H9 (cell line): ENCODE results near the gene SEMA6C. TPM values are rescaled to one million over a fixed set of nuclear protein-coding genes. Genes with fewer than 3 reads are reported as not detected.

Experiments used
- DNase-seq: peaks from one replicate; pipeline ENCODE4 v3.0.0-alpha.2; 2017
- H2AFZ ChIP-seq: one replicate; pipeline ENCODE4 v1.6.1; 2013; ENCODE audit warnings: mild to moderate bottlenecking, low read length, control low read depth, moderate library complexity
- H2AK5ac ChIP-seq: 2 replicates; pipeline ENCODE4 v1.6.1; 2013; ENCODE audit warnings: low read length, control low read depth, mixed read lengths; ENCODE audit not compliant: insufficient read length
- H2BK120ac ChIP-seq: one replicate; pipeline ENCODE4 v1.6.1; 2013; ENCODE audit warnings: low read depth, mild to moderate bottlenecking, low read length, control low read depth, inconsistent platforms; ENCODE audit not compliant: poor library complexity, severe bottlenecking
- H2BK12ac ChIP-seq: 2 replicates; pipeline ENCODE4 v1.6.1; 2013; ENCODE audit warnings: low read length, control low read depth, mixed read lengths, low read depth; ENCODE audit not compliant: insufficient read length
- H2BK15ac ChIP-seq: 2 replicates; pipeline ENCODE4 v1.6.1; 2013; ENCODE audit warnings: low read depth, low read length, control low read depth
- H2BK20ac ChIP-seq: one replicate; pipeline ENCODE4 v1.6.1; 2013; ENCODE audit warnings: low read depth, mild to moderate bottlenecking, low read length, control low read depth, inconsistent platforms; ENCODE audit not compliant: poor library complexity, severe bottlenecking
- H2BK5ac ChIP-seq: 2 replicates; pipeline ENCODE4 v1.6.1; 2013; ENCODE audit warnings: low read length, control low read depth, mixed read lengths; ENCODE audit not compliant: insufficient read length
- H3K14ac ChIP-seq: 2 replicates; pipeline ENCODE4 v1.6.1; 2013; ENCODE audit warnings: low read length, control low read depth; ENCODE audit not compliant: insufficient read depth
- H3K18ac ChIP-seq: 2 replicates; pipeline ENCODE4 v1.6.1; 2013; ENCODE audit warnings: low read depth, mild to moderate bottlenecking, mixed read lengths, low read length, control low read depth; ENCODE audit not compliant: insufficient read length
- H3K23ac ChIP-seq: 2 replicates; pipeline ENCODE4 v1.6.1; 2013; ENCODE audit warnings: low read length, control low read depth, mixed read lengths, low read depth; ENCODE audit not compliant: insufficient read length
- H3K23me2 ChIP-seq: 2 replicates; pipeline ENCODE4 v1.6.1; 2013; ENCODE audit warnings: low read depth, mild to moderate bottlenecking, mixed read lengths, low read length, control low read depth; ENCODE audit not compliant: insufficient read length, poor library complexity, severe bottlenecking
- H3K27ac ChIP-seq: 2 replicates; pipeline ENCODE4 v1.5.1; 2013; ENCODE audit warnings: low read length, control low read depth, mixed read lengths, low read depth; ENCODE audit not compliant: insufficient read length
- H3K27me3 ChIP-seq: 2 replicates; pipeline ENCODE4 v1.6.1; 2013; ENCODE audit warnings: low read length, control low read depth, inconsistent platforms; ENCODE audit not compliant: insufficient read depth
- H3K4ac ChIP-seq: 2 replicates; pipeline ENCODE4 v1.6.1; 2013; ENCODE audit warnings: low read depth, mild to moderate bottlenecking, control low read depth, inconsistent platforms, low read length, moderate library complexity
- H3K4me1 ChIP-seq: 2 replicates; pipeline ENCODE4 v1.6.1; 2013; ENCODE audit warnings: low read length, control low read depth, inconsistent platforms; ENCODE audit not compliant: insufficient read depth
- H3K4me2 ChIP-seq: 2 replicates; pipeline ENCODE4 v1.6.1; 2013; ENCODE audit warnings: low read length, control low read depth, mixed read lengths; ENCODE audit not compliant: insufficient read length, insufficient read depth
- H3K56ac ChIP-seq: 2 replicates; pipeline ENCODE4 v1.6.1; 2013; ENCODE audit warnings: low read depth, mild to moderate bottlenecking, mixed read lengths, low read length, control low read depth; ENCODE audit not compliant: insufficient read length
- H3K79me1 ChIP-seq: 2 replicates; pipeline ENCODE4 v1.6.1; 2013; ENCODE audit warnings: low read depth, mild to moderate bottlenecking, moderate library complexity, low read length, control low read depth, inconsistent platforms; ENCODE audit not compliant: insufficient read depth, poor library complexity, severe bottlenecking
- H3K79me2 ChIP-seq: 2 replicates; pipeline ENCODE4 v1.6.1; 2013; ENCODE audit warnings: low read length, control low read depth, inconsistent platforms; ENCODE audit not compliant: insufficient read depth
- H3K9ac ChIP-seq: 2 replicates; pipeline ENCODE4 v1.6.1; 2013; ENCODE audit warnings: low read length, control low read depth, mixed read lengths; ENCODE audit not compliant: insufficient read length; ENCODE audit errors: extremely low read depth
- H3K9me3 ChIP-seq: one replicate; pipeline ENCODE4 v1.6.1; 2013; ENCODE audit warnings: low read depth, low read length, inconsistent platforms; ENCODE audit not compliant: control insufficient read depth
- H3T11ph ChIP-seq: one replicate; pipeline ENCODE4 v1.6.1; 2013; ENCODE audit warnings: mild to moderate bottlenecking, low read length, control low read depth, inconsistent platforms
- H4K20me1 ChIP-seq: one replicate; pipeline ENCODE4 v1.6.1; 2013; ENCODE audit not compliant: control insufficient read depth, insufficient read length, insufficient read depth
- H4K5ac ChIP-seq: 2 replicates; pipeline ENCODE4 v1.6.1; 2013; ENCODE audit warnings: low read depth, mild to moderate bottlenecking, mixed read lengths, low read length, control low read depth; ENCODE audit not compliant: insufficient read length
- H4K8ac ChIP-seq: replicated peaks from 2 replicates; pipeline ENCODE4 v1.6.1; 2013; ENCODE audit warnings: low read length, control low read depth, mixed read lengths, low read depth; ENCODE audit not compliant: insufficient read length
- H4K91ac ChIP-seq: 2 replicates; pipeline ENCODE4 v1.6.1; 2013; ENCODE audit warnings: low read depth, mild to moderate bottlenecking, moderate library complexity, mixed read lengths, low read length, control low read depth; ENCODE audit not compliant: insufficient read length
- H3K27ac Mint-ChIP-seq, 3 experiments: 2 replicates in 2 of 3; 3 replicates in 1 of 3; pipeline ENCODE4 v1.8.0; 2020 to 2021; ENCODE audit warnings: mixed read lengths in 3 of 3, mild to moderate bottlenecking in 1 of 3, moderate library complexity in 1 of 3
- H3K27me3 Mint-ChIP-seq: 2 replicates; pipeline ENCODE4 v1.8.0; 2021; ENCODE audit warnings: low read depth, mild to moderate bottlenecking, moderate library complexity, mixed read lengths
- H3K36me3 Mint-ChIP-seq, 3 experiments: 2 replicates in 2 of 3; 3 replicates in 1 of 3; pipeline ENCODE4 v1.8.0; 2020 to 2021; ENCODE audit warnings: low read depth in 3 of 3, mixed read lengths in 3 of 3; ENCODE audit not compliant: insufficient read depth in 1 of 3
- H3K4me1 Mint-ChIP-seq, 2 experiments: 2 replicates each; pipeline ENCODE4 v1.8.0; 2020; ENCODE audit warnings: mixed read lengths in 2 of 2
- H3K4me3 Mint-ChIP-seq, 2 experiments: 2 replicates in 1 of 2; 3 replicates in 1 of 2; pipeline ENCODE4 v1.8.0; 2020 to 2021; ENCODE audit warnings: mild to moderate bottlenecking in 2 of 2, mixed read lengths in 2 of 2, moderate library complexity in 1 of 2
- H3K9me3 Mint-ChIP-seq, 2 experiments: 2 replicates in 1 of 2; 3 replicates in 1 of 2; pipeline ENCODE4 v1.8.0; 2020; ENCODE audit warnings: mild to moderate bottlenecking in 2 of 2, mixed read lengths in 2 of 2, moderate library complexity in 1 of 2
- CTCF ChIP-seq: fragments of 200-600 bp; sonication (generic); conservative IDR thresholded peaks from 3 replicates; pipeline ENCODE4 v1.8.0; 2021; ENCODE audit warnings: antibody characterized with exemption, mild to moderate bottlenecking
- WGBS: extraction: QIAGEN DNeasy Blood & Tissue Kit; methylation state at CpG from one replicate; pipeline ENCODE4 v1.1.7; 2013; ENCODE audit warnings: missing lambda C conversion rate, low lambda C conversion rate, mixed read lengths; ENCODE audit not compliant: insufficient read length; ENCODE audit errors: extremely low coverage; 5-methylcytosine and 5-hydroxymethylcytosine counted together
- total RNA-seq: library from RNA; stranded (reverse); gene quantifications from 2 replicates; pipeline ENCODE4 v1.2.1, GENCODE V29; 2021

SEMA6C gene
- total RNA-seq, 1 experiment from 2014 or later = 12.3 TPM

- no peak for DNase-seq
These were observed 21.5 kb downstream of the SEMA6C start for GRCh38 chr1:151124763-151125403.

More at GRCh38 chr1:151124763-151125403, 21.5 kb downstream of the SEMA6C start:
- H3K23me2 ChIP-seq = no peaks in the 10 kb centered on the region
- Mint-ChIP-seq H3K9me3 (no peaks in the 10 kb centered on the region), H3K4me1 (peaks cover 12 to 15% of the 10 kb centered on the region in 2 experiments), H3K36me3 (no peaks in the 10 kb centered on the region), H3K27me3 (no peaks in the 10 kb centered on the region), H3K27ac (peak overlapping the region in 1 of 3 experiments; percentile 1; a peak in 1 of 7 replicates), H3K4me3 (no peak overlapping the region)
- H3K56ac ChIP-seq = no peak overlapping the region
- no peak overlapping the region for H2BK12ac ChIP-seq
- no peak overlapping the region for H3K4me2 ChIP-seq
- no CpG with 5 or more reads among the region's 5 CpGs for WGBS
- TF ChIP-seq CTCF = no peak
- no peak overlapping the region for H3K18ac ChIP-seq
- no peak overlapping the region for H4K8ac ChIP-seq
- H3K9me3 ChIP-seq = no peaks in the 10 kb centered on the region
- H3K4ac ChIP-seq = no peak overlapping the region
- H3K79me2 ChIP-seq = no peaks in the 10 kb centered on the region
- H2BK120ac ChIP-seq = no peak overlapping the region
- no peaks in the 10 kb centered on the region for H3K27me3 ChIP-seq
- H3K4me1 ChIP-seq = no peaks in the 10 kb centered on the region; the same call in 1 of the 2 replicates
- H4K20me1 ChIP-seq = no peaks in the 10 kb centered on the region
- no peak overlapping the region for H4K91ac ChIP-seq
- H3K9ac ChIP-seq = no peak overlapping the region
- no peak overlapping the region for H3K23ac ChIP-seq
- H3K79me1 ChIP-seq = no peaks in the 10 kb centered on the region
- H4K5ac ChIP-seq = no peak overlapping the region
- no peak overlapping the region for H3T11ph ChIP-seq
- no peak overlapping the region for H2AFZ ChIP-seq
- no peak overlapping the region for H3K14ac ChIP-seq
- no peak overlapping the region for H2BK5ac ChIP-seq
- no peak overlapping the region for H3K27ac ChIP-seq
- H2BK20ac ChIP-seq = no peak overlapping the region
- H2BK15ac ChIP-seq = no peak overlapping the region
- H2AK5ac ChIP-seq = no peak overlapping the region
